GM19395 (cell line): ENCODE measurements around the gene RPE.

Source experiments
- ATAC-seq: cut with Tn5 transposase; IDR thresholded peaks from one replicate; pipeline ENCODE4 v1.9.1; 2021; ENCODE audit warnings: mild to moderate bottlenecking, moderate library complexity; ENCODE audit not compliant: unreplicated experiment

Gene RPE

DNA sequence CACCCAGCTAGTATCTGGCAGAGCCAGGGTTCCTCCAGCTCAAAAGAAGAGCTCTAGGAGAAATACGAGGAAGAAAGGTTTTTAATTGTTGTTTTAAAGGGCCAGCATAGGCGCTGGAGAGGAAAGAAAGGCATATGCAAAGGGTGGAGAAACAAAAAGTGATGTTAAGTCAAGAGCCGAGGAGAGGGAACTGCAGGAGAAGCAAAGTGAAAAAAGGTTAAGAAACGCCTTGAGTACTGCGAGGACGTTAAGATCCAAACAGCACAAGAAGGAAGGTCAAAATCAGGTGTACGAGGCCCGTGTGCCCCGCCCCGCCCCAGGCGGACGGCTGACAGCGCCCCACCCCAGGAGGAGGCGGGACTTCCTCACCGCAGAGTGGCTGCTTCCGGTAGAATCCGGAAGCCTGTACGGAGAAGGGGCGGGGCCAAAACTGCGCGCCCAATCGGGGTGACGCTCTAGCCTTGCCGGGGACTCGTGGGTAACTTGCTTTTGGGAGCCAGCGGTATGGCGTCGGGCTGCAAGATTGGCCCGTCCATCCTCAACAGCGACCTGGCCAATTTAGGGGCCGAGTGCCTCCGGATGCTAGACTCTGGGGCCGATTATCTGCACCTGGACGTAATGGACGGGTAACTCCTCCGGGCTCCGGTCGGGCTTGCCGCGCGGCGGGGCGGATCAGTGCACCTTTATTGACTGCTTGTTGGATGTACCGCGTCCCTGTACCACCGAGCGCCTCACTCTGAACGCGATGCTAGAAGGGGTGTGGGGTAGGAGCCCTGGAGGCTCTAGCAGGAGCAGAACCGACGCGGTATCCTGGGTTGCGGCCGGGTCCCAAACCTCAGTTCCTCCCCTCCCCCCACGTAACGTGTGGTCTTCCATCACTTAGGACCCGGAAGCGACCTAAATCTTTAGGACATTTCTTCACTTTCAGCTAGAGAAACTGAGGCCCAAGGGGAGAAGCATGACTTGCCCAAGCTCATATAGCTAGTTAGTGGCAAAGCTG is at the start of gene RPE:
Gene RPE, plus strand, starts transcription at position 481 of the 1,000 bp plus-strand sequence. Its CDS starts 24 bp downstream, at position 505.
- ATAC-seq = peak; percentile 99

DNA sequence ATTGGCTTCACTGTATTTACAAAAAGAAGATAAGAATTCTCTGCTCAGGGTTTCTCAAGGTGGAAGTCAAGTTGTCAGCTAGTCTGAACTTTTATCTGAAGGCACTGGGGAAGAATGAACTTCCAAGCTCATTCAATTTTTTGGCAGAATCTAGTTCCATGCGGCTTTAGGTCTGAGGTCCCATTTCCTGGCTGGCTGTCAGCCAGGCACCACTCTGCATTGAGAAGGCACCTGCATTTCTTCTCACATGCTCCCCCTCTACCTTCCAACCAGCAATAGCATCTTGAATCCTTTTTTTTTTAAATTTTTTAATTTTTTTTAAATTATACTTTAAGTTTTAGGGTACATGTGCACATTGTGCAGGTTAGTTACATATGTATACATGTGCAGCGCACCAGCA is 46.2 kb upstream of the RPE start:
- ATAC-seq = no peak

DNA sequence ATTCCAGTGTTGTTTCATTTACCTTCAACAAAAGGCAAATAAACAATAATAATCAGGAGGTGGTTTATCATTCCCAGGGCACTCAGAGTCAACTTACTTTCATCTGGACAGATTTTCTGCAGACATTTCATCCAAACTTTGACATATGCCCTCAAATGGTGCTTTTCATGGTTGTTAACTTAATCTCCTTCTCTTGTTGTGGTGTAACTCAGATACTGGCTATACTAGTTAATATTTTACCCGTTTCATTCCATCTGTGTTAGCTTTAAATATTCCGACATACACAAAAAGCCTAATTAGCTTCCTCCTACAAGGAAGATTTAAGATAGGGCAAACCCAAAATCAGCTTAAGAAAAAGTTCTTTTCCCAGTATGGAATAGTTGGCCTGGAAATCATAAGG is 44.4 kb upstream of the RPE start:
- no peak for ATAC-seq

DNA sequence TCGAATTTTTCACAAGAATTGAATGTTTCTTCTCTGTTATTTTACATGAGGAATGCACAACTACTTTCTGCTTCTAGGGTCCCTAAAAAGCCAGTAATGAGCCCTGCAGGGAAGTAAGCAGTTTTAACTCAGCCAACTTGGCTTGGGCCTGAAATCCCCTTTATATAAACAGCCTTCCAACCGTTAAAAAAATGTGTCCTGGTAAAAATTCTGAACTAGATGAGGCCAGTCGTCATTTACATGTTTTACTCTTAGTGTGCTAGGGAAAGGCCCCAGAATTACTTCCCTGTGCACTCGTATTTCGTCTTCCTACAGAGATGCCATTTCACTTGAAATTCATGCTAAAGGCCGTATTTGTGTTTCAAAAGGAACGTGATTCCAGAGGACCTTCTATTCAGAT is 42.4 kb upstream of the RPE start:
- no peak for ATAC-seq

DNA sequence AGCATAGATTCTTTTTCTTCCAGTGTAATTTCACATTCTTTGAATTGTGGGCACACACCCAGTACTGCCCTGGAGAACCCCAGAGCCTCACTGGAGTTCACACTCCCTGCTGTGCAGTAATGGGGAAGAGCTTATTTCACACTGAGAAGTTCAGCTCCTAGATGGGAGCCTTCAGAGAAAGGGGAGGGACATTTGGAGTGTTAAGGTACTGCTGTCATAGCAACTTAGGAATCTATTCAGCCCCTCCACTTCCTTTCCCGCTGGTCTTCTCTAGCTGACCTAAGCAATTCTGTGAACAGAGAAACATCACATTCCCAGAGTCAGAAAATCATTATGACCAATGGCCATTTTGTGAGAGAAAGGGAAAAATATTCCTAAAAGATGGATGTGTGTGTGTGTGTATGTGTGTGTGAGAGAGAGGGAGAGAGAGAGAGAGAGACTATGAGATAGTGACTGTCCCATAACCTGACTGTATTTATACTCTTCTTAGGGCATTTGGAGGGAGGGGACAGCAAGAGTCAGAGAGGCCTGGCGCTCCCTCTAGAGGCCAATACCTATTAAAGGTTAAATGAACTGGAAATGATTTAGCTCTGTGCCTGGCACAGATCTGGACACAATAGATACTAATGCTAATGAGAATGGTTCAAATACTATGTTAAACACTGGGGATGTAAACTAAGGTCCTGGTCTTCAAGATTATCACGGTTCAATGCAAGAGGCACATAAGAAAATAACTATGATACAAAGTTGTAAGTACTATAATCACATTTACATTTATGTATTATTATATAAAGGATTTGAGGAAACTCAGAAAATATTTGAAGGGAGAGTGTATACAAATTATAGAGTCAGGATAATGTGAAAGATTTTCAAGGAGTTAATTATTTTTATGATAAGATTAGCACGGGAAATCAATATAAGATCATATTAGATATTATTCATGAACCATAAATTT is 41.5 kb upstream of the RPE start:
- peak; percentile 94 for ATAC-seq

DNA sequence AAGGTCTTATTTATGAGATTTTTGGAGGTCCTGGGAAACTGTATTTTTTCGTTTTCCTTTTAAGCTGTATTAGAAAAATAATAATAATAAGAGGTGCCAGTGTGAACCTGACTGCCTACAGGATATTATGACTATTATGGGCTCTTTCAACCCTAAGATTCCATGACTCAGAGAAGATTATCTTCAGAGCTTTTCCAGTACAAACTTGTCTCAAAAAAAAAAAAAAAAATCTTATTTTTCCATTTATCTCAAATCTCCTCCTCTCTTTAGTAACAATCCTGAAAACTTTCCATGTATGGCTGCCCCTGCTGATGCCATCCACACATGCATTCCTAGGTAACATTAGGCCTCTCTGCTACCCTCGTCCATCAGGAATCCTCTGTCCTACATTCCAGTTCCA is 36.7 kb upstream of the RPE start:
- ATAC-seq = no peak

DNA sequence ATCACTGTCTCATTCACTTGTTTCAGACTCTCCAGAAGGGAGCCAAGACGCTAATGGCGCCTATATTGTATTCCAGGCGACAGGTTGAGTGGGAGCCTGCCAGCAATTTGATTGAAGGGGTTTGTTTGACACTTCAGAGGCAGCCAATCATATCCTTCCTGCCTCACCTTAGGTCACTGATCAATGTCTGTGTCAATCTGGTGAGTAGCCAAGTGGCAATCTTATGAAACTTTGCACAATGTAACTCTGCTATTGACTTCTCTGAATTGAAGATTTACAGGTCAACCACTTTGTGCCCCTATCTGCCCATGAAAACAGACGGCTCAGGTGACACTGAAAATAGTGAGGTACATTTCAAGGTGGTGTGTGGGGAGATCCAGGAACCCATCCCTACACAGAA is 32.7 kb upstream of the RPE start:
- no peak for ATAC-seq

DNA sequence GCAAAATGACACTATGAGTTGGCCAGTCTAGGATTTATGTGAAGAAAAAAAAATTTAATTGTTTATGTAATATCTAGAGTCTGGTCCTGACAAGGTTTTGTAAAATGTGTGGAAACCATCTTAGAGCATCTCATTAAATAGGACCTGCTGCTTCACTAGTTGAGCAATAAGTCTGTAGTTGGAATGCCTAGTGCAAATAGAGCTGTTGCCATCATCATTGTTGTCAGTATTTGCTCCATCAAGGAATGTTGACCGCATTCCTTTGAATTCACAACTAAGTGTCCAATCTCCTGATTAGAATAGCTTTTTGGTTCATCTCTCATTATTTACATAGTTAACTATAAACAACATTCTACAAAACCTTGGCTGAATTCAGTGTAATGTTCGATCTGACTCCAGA is 32.2 kb upstream of the RPE start:
- no peak for ATAC-seq

DNA sequence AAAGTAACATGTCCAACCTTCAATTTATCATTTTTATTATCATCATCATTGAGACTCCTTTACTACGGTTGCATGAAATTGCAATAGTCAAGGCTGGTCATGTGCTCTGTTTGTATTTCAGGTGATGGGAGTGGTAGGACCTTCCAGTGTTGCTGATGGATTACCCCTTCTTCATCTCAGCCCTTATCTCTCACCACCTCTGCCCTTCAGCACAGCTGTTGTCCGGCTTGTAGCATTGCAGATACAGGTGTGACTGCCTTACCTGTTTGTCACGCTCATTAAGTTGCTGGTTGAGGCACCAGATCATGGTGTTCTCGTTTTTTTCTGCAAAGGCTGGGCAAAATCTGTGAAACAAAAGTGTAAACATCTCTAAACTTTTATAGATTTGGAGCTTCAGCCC is 31.7 kb upstream of the RPE start:
- no peak for ATAC-seq

DNA sequence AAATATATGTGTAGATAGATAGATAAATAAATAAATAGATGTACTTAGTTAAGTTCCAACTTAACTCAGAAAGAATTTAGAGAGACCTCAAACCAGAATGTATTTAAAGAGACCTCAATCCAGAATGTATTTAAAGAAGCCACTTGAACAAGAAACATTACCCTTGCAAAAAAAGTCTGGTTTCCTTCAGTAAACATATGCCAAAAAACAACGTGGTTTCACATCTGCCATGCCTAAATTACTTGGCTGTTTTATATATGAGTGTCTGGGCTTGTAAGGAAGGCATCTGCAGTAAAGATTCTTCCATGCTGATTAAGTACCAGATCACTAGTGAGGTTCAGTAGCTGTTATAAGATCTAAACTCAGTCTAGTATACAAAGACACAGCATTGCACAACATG is 29.1 kb upstream of the RPE start:
- ATAC-seq = no peak

DNA sequence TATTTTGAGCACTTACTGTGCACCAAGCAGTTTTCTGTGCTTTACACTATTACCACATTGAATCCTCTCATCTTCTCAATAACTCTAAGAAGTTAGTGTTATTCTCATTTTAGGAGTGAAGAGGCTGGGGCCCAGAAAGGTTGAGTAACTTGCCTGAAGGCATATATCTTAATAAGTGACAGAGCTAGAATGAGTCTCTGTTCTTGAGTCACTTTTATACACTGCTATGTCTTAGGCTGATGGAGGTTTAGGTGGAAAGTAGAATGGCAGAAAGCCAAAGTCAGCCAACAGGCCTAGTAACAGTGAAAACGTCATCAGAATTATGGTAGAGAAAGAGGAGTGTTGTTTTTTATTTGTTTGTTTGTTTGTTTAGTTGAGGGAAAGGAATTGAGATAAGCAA is 27.9 kb upstream of the RPE start:
- no peak for ATAC-seq

DNA sequence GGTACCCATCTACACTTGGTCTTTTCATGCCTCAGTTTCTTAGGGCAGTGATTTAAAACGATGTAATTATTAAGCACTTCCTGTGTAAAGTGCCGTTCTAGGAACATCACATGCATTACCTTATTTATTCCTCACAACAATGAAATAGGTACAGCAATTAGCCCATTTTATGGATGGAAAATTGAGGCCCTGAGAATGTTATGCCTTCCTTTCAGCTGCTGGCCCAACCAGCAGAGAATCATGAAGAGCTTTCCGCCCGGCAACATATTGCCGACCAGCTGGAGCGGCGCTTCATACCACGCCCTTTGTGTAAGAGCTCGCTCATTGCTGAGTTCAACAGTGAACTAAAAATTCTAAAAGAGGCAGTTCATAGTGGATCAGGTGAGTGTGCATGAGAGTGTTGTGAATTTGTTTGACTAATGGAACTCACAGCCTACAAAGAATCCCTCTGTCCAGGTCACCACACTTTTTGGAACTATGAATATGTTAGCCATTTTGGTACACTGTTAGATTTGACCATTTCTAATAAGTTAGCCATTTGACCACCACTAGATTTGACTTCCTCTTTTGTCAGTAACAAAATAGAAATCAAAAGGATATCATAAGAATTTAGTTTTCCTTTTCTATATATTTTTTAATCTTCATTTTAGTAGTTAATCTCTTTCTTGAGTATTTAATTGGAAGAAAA is 25.6 kb upstream of the RPE start:
- ATAC-seq = peak; percentile 88

DNA sequence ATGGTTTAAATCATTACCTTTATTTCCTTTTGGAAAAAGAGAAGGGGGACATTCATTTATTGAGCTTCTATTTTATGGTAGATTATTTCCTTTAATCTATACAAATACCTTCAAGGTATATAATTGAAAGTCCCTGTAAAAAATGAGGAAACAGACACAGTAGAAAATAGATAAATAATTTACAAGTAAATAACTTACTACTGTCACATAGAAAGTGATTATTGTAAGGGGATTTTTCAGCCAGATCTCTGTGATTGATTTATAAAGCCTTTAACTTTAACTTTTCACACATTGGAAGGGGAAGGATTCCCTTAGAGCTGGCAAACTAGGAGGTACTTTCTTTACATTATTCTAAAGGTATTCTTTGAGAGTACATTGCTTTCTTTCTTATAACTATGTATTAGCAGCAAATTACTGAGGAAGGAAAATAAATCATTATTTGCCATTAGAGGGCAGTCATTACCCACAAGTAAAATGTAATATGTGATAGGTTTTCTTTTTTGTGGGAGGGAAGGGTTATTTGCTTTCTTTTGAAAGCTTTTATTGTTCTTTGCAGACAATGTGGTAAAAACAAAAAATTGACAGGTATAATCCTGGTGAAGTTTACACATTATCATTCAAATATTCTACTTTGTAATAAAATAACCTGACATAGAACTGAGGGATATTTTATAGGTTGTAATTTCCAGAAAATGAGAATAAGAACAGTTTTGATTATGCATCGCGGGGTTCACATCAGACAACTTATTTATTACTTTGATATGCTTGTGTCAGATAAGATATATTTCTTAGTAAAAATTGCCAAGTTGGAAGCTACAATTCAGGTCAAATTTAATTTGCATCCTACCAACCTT is 24.8 kb upstream of the RPE start:
- peak; percentile 62 for ATAC-seq

DNA sequence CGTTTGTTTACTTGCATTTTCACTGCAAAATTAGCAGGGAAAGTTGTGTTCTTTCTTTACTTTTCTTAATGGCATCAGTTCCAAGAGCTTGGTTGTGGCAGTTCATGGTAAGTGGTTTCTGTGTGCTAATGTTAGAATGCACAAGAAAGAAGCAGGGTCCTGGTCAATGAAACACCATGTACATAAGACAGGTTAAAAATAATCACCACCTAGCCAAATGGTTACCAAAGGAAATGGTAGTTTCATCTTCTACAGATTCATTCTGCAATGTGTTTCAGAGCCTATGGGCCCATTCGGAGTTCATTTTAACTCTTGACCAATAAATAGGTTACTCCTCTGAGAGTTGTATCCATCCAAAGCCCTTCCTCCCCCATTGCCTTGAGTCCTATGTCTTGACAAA is 18.1 kb upstream of the RPE start:
- ATAC-seq = no peak

DNA sequence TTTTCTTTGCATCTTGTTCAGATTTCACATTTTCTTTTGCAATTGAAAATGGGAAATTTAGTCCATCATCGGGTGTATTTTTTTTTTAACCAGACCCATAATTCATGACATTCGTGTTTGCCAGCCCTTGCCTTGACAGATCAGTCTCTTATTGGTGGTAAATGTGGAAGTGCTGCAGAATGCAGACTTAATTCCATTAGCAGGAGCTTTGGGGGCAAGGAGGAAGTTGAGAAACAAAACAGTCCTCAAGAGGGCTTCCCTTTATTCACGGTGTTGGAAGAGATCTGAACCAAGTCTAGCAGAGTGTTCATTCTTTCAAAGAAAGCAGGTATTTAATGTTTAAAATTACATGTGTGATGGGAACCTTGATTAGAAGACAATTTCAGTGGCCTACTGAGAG is 16.6 kb upstream of the RPE start:
- no peak for ATAC-seq

DNA sequence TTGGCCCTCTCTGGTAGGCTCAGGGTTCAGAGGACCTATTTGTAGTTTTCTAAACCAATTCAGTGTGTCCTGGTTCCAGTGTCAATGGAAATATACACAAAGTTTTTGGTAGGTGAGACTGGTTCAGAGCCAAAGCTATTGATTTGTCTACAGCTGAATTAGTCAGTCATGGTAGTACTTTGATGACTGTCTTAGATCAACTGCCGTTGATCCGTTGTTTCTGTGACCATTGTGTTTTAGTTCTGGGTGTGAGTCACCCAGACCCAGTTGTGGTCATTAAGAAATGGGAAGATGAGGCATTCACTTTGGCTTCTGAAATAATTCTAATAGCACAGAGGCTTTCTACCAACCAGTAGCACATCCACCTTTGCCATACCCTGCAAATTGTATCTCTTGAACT is 16.0 kb upstream of the RPE start:
- no peak for ATAC-seq

DNA sequence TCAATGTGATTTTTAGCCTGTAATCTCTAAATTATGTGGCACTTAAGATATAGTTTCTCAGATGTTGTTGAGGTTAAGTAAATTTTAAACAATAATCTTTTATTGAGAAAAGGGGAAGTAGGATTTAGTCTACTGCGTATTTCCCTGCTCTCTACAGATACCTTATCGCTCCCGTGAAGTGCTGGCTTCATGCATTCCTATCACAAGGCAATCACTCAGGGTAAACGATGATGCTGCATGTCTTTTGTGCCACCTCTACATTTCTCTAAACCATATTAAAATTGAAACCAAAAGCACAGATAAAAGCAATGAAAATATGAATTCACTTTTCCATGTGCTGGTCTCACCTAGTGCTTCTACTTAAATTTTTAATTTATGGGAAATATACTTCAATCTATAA is 14.4 kb upstream of the RPE start:
- no peak for ATAC-seq

DNA sequence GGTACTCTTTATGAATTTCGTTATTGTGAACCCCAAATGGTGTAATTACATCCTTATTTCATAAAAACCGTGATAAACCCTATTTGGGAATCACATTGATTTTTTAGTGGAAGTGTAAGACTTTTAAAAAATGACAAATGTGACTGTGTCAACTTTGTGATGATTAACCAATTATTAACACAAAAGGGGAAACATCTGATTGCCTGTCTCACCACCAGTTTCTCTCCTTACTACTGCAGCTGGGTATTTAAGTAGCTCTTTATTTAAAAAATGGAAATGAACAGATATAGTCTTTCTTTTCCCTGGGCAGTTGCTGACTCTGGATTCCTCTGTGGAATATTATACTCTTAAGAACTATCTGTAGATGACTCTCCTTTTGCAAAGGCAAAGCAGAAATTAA is 11.6 kb upstream of the RPE start:
- ATAC-seq = no peak

DNA sequence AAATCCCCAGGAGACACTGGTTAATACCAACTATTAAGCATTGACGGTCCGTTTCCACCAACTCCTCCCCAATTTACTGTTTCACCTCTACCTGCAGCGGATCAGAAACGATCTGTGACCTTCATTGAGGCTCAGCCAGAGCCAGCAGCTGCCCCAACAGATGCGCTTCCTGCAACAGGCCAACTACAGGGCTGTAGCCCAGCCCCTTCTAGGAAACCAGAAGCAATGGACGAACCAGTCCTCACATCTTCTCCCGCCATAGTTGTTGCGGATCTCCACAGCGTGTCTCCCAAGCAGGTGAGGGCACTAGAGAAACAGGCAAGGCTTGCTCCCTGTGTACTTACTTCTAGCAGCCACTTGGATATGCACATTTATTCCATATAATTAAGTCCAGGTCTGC is 8.5 kb upstream of the RPE start:
- ATAC-seq = no peak

DNA sequence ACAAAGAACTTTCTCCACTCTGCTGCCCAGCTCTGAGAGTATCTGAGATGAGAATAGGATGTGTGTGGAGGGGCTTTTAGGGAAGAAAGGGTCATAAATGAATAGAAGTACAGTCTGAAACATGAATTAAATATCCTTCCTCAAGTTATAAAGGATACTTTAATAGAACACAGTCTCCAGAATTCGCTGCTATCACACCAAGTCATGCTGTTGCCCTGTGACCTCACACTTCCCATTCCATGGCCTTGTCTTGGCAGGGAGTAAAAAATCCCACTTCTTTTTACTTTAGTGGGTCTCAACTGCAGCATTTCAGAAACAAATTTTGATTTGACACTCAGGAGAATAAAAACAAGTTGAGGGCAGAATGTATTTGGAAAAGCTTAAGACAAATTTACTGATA is 3.8 kb upstream of the RPE start:
- no peak for ATAC-seq
